GM21447 (cell line): ENCODE results near the gene ADD2.
"Not testable (repeated sequence)": the region's sequence is repeated elsewhere in the genome, so short reads cannot be mapped to it uniquely, and the experiment has no call there.

Source experiments
- ATAC-seq: cut with Tn5 transposase; IDR thresholded peaks from one replicate; pipeline ENCODE4 v1.9.1; 2021; ENCODE audit not compliant: unreplicated experiment

The ADD2 gene

DNA sequence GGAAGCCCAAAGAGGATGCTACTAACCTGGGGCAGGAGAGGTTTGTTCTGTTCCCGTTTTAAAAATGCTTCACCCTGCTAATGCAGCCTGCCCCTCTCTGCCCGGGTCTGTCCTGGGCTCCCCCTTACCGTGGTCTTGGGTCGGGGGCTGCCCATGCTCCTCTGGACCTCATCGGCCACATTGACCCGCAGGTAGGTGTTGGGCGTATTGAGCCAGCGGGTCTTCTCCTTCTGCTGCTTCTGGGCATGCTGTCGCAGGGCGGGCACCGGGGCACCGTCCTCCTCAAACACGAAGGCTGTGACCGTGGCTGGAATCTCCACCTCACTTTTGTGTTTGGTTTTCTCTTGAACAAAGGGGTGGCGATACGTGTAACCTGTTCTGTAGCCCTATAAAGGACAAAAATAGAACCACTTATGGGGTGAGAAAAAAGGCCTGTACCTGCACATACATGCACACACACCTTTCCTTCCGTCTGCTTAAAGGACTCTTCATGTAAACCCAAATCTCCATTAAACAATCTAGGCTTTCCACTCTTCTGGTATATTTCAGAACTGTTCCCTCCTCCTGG, 89.3 kb downstream of the ADD2 start:
- no peak for ATAC-seq

DNA sequence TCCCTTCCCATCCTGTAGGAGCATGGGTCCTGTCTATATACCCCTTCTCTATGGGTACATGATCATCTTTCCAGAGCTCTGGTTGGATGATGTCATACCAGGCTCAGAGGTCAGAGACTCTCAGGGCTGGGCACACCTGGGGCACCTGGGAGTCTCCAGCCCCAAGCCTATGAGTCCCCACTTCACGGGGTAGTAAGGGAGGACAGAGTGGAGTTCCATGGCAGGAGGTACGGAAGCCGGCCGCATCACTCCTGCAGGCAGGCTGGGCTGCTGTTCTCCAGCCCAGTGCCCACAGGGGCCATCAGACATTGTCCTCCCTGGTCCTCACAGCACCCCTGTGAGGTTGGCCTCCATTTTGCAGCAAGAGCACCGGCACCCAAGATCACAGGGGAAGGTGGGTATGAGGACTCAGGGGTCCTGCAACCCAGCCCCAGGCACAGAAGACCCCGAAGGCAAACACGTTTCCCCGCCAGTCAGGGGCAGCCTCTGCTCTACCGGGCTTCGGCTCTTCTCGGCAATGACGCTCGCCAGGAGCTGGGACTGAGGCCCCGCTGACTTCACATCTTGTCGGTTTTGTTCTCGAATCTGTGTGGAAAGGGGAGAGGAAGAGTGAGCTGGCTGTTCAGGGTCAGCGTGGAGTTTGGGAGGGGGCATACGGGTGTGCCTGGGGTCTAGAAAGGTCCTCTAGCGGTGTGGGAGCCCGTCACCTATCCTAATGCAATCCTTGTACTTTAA, 91.5 kb downstream of the ADD2 start:
- no peak for ATAC-seq

GRCh38 chr2:70675862-70676261, 92.1 kb downstream of the ADD2 start:
- no peak for ATAC-seq

- ATAC-seq = no peak
Measured at GRCh38 chr2:70674636-70675430, 93.2 kb downstream of the ADD2 start.

GRCh38 chr2:70673041-70673647, 94.9 kb downstream of the ADD2 start:
- no peak for ATAC-seq

DNA sequence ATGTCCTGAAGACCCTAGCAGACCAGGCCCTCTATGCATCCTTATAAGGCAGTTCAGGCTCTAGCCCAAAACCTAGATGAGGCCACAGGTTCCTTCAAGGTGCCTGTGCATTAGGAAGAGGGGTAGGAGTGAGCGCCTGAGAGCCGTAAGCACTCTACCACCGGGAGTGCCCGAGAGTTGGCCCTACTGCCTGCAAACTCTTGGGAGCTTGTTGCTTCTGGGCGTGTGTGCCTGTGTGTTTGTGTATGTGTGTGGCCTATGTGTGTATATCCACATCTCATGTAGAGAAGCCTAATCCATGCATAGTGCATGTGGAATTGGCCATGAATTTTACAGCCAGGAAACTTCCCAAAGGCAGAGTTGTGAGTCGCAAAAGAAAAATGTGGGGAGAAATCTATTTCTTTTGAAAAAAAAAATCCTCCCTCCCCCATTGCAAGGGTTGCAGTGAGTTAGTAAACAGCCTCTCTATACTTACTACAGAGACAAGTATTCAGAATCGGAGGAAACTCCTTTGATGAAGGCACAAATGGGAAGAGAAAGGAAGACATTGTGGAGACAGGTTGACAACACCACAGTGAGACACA, 96.8 kb downstream of the ADD2 start:
- ATAC-seq = no peak

- no peak for ATAC-seq
Measured at GRCh38 chr2:70670626-70671025, 97.4 kb downstream of the ADD2 start.

DNA sequence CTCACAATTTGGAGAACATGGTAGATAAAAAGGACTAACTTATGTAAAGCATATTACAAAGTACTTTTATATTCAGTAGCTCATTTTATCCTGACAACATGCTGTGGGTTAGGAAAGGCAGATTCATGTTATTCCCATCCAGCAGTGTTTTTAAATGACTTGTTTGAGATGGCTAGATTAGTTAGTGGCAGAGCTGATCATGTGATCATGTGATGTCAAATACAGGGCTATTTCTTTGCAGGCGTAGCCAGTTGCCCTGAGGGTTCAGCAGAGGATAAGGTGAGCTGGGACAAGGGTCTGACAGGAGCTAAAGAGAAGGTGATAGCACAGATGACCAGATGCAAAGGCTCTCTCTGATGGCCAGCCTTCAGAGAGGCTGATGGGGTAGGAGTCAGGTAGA, 97.8 kb downstream of the ADD2 start:
- ATAC-seq = no peak

GRCh38 chr2:70668911-70669310, 99.1 kb downstream of the ADD2 start:
- ATAC-seq = no peak

DNA sequence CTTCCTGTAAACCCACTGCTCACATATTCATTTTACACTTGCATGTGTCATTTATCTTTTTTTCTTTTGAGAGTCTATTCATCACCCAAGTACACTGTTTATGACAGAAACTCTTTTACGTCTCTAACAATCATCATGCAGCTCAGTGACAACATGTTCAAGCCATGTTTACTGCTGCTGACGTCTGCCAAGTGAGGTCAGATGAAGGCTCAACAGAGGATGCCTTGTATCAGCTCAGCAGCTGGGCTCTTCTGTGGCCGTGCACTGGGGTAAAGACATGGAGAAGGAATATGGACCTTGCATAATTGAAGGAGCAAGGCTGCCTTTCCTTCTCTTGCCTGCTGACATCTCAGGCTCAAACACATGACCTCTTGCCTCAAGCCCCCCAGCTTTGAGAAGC, 99.6 kb downstream of the ADD2 start:
- ATAC-seq = no peak

GRCh38 chr2:70664525-70664924, 103.5 kb downstream of the ADD2 start:
- no peak for ATAC-seq

GRCh38 chr2:70663411-70663810, 104.6 kb downstream of the ADD2 start:
- no peak for ATAC-seq

GRCh38 chr2:70659551-70659950, 108.4 kb downstream of the ADD2 start:
- no peak for ATAC-seq

GRCh38 chr2:70658476-70658875, 109.5 kb downstream of the ADD2 start:
- no peak for ATAC-seq

DNA sequence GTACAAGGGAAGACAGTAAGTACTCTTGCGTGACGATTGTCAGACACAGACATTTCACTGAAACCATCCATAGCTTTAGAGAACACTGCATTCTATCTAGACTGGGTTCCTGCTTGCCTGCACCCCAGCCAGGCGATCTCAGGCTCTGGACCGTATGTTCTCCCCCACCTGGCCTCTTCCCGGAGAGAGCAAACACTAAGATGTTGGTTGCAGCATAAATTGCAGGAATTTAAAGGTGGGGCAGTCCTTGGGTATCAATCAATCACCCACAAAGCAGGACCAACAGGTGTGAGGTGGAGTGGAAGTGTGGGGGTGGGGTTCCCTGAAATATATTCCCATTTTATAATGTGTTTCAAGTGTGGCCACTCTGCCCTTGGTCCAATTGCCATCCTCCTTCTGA, 110.8 kb downstream of the ADD2 start:
- no peak for ATAC-seq

- ATAC-seq = no peak
Measured at GRCh38 chr2:70656421-70657010, 111.5 kb downstream of the ADD2 start.

DNA sequence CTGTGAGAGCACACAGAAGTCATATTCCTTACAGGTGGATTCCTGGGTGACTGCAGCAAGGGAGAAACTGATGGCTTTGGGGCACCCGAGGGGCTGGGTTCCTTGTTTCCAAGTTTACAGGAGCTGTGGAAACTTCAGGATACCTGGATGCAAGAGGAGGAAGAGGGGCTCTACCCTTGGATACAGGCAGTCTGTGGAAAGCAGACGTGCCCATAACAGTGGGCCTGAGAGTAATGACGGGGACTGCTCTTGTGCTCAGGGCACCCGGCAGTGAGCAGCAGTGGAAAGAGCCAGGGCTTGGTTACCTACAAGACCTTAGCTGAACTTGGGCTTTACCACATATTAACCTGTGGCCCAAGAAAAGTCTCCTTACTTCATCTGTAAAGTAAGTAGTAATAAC, 112.2 kb downstream of the ADD2 start:
- no peak for ATAC-seq

DNA sequence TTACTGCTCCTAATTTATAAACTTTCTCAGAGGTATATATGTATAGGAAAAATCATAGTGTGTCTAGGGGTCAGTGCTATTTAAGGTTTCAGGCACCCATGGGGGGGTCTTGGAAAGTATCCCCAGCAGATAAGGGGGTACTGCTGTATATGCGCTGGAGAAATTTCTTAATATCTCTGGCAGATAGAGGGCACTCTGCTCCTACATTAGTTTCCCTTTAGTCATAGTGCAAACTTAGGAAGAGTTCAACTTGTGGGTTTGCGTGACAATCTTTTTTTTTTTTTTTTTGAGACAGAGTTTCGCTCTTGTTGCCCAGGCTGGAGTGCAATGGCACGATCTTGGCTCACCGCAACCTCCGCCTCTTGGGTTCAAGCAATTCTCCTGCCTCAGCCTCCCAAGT, 112.8 kb downstream of the ADD2 start:
- not testable (repeated sequence) for ATAC-seq

- no peak for ATAC-seq
Measured at GRCh38 chr2:70651727-70652126, 116.3 kb downstream of the ADD2 start.

DNA sequence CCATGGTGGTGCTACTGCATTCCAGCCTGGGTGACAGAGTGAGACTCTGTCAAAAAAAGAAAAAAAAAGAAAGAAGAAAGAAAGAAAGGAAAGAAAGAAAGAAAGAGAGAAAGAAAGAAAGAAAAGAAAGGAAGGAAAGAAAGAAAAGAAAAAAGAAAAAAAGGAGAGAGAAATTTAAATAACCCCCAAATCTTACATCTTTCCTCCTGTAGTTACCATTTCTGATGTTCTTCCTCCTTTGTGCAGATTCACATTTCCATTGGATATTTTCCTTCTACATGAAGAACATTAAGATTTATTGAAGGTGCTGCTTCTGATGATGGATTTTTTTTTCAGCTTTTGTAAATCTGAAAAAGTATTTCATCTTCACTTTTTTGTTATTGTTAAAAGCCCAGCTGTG, 117.0 kb downstream of the ADD2 start:
- no peak for ATAC-seq

DNA sequence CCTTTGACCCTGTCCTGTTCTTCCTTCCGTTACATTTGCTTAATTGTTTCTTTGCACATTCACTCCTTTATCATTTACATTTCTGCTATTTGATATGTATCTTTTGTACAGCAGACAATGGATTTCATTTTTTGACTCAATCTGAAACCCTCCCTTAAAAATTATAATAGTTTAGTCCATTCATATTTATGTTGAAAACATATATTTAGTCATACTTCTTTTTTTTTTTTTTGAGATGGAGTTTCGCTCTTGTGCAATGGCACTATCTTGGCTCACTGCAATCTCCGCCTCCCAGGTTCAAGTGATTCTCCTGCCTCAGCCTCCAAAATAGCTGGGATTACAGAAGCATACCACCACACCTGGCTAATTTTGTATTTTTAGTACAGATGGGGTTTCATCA, 119.0 kb downstream of the ADD2 start:
- no peak for ATAC-seq
